HCT116 (cell line): ENCODE data around the gene ANKMY2.

Experiments
- CBX3 ChIP-seq: IDR thresholded peaks from 2 replicates; pipeline ENCODE4 v1.6.1; 2012; ENCODE audit warnings: low read depth
- EGR1 ChIP-seq: IDR thresholded peaks from 2 replicates; pipeline ENCODE4 v1.6.1; 2012; ENCODE audit warnings: low read depth
- EZH2 ChIP-seq: fragments of 200-600 bp; sonication (generic); IDR thresholded peaks from 2 replicates; pipeline ENCODE4 v1.6.1; 2017; ENCODE audit warnings: antibody characterized with exemption, mixed run types
- EZH2phosphoT487 ChIP-seq: fragments of 200-600 bp; IDR thresholded peaks from 2 replicates; pipeline ENCODE4 v1.6.1; 2018; ENCODE audit warnings: antibody characterized with exemption, borderline replicate concordance
- POLR2A ChIP-seq: IDR thresholded peaks from 2 replicates; pipeline ENCODE4 v1.7.0; 2011; ENCODE audit warnings: borderline replicate concordance; ENCODE audit not compliant: insufficient read depth, insufficient read length; ENCODE audit errors: extremely low read depth
- POLR2AphosphoS5 ChIP-seq: IDR thresholded peaks from 2 replicates; pipeline ENCODE4 v1.6.1; 2011; ENCODE audit warnings: mild to moderate bottlenecking, low read depth, low read length, moderate library complexity
- SIN3A ChIP-seq: IDR thresholded peaks from 2 replicates; pipeline ENCODE4 v1.6.1; 2012; ENCODE audit warnings: low read depth
- SP1 ChIP-seq: IDR thresholded peaks from 2 replicates; pipeline ENCODE4 v1.6.1; 2012; ENCODE audit warnings: low read depth
- TCF7L2 ChIP-seq: IDR thresholded peaks from 2 replicates; pipeline ENCODE4 v1.7.0; 2011; ENCODE audit warnings: borderline replicate concordance, inconsistent platforms; ENCODE audit not compliant: insufficient read depth, insufficient read length; ENCODE audit errors: extremely low read depth
- YY1 ChIP-seq: IDR thresholded peaks from 2 replicates; pipeline ENCODE4 v1.6.1; 2011; ENCODE audit warnings: low read length, low read depth, moderate library complexity, mild to moderate bottlenecking; ENCODE audit not compliant: insufficient replicate concordance; ENCODE audit errors: extremely low read depth
- ZFX ChIP-seq: fragments of 450-650 bp; IDR thresholded peaks from 2 replicates; pipeline ENCODE4 v1.6.1; 2017
- TF ChIP-seq, protein P1 (sequence below), 3 experiments: fragments of 200-600 bp in 1 of 3; sonication (generic) in 1 of 3; IDR thresholded peaks in 2 of 3; conservative IDR thresholded peaks in 1 of 3; 2 replicates each; pipeline ENCODE4 v1.5.1; 2012 to 2017; ENCODE audit warnings: low read depth in 2 of 3, low read length in 2 of 3, antibody characterized with exemption in 1 of 3, borderline replicate concordance in 1 of 3, control low read depth in 1 of 3, mild to moderate bottlenecking in 1 of 3, mixed read lengths in 1 of 3, mixed run types in 1 of 3, moderate library complexity in 1 of 3; ENCODE audit not compliant: insufficient read depth in 1 of 3
- TF ChIP-seq, protein P2 (sequence below): IDR thresholded peaks from 2 replicates; pipeline ENCODE4 v1.6.1; 2012

DNA sequence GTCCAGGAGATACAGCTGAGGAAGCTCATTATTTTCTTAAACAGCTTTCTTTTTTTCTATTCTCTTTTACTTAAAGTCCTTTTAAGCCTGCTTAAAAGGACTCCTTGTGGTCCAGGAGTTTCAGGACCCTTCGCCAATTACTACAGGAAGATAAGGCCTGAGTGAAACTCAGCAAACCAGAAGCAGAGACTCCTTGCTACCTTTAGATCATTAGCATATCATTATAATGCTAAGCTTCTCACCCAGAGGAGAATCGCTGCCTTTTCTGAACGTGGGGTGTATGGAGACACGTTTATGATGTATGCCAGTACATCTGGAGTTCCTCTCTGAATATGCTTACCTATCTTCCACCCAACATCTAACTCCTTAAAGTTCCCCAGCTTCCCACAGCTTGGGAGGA is 47.5 kb downstream of the ANKMY2 start:
- TF ChIP-seq, protein P1, sequence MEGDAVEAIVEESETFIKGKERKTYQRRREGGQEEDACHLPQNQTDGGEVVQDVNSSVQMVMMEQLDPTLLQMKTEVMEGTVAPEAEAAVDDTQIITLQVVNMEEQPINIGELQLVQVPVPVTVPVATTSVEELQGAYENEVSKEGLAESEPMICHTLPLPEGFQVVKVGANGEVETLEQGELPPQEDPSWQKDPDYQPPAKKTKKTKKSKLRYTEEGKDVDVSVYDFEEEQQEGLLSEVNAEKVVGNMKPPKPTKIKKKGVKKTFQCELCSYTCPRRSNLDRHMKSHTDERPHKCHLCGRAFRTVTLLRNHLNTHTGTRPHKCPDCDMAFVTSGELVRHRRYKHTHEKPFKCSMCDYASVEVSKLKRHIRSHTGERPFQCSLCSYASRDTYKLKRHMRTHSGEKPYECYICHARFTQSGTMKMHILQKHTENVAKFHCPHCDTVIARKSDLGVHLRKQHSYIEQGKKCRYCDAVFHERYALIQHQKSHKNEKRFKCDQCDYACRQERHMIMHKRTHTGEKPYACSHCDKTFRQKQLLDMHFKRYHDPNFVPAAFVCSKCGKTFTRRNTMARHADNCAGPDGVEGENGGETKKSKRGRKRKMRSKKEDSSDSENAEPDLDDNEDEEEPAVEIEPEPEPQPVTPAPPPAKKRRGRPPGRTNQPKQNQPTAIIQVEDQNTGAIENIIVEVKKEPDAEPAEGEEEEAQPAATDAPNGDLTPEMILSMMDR (IDR thresholded peaks at IDR 0.05 in 2 of 3, conservative IDR thresholded peaks at IDR 0.05 in 1 of 3; ENCODE audit: borderline replicate concordance in 1 of 3, insufficient read depth in 1 of 3, low read depth in 2 of 3, low read length in 2 of 3): no peak
- TF ChIP-seq POLR2A: no peak
- TF ChIP-seq CBX3: no peak
- TF ChIP-seq POLR2AphosphoS5: no peak
- no peak for TF ChIP-seq SIN3A
- TF ChIP-seq TCF7L2: no peak
- TF ChIP-seq ZFX: no peak
- TF ChIP-seq EZH2: no peak
- TF ChIP-seq EGR1: no peak
- no peak for TF ChIP-seq SP1
- no peak for TF ChIP-seq EZH2phosphoT487
- TF ChIP-seq, protein P2, sequence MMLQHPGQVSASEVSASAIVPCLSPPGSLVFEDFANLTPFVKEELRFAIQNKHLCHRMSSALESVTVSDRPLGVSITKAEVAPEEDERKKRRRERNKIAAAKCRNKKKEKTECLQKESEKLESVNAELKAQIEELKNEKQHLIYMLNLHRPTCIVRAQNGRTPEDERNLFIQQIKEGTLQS: no peak
- no peak for TF ChIP-seq YY1
